ENCODE data around the gene PYGO2.

PYGO2 gene

GRCh38 chr1:154993572-154994268 is 32.1 kb upstream of the PYGO2 start, which contains the start of gene LENEP:
TSS of gene LENEP (plus strand) at chr1:154993586. CDS start at chr1:154993608, 22 bp downstream.
- H3K9me3 ChIP-seq (ENCODE audit: control insufficient read depth, low read length), result no peaks in the 10 kb centered on the region
- no peak within 1 kb of the TSS for H3K27ac ChIP-seq
- H3K27me3 ChIP-seq (ENCODE audit: control insufficient read depth, insufficient read depth, low read length), result no peaks in the 10 kb centered on the region
- no peak within 1 kb of the TSS for H3K4me2 ChIP-seq (ENCODE audit: low read length)
- no peak within 1 kb of the TSS for H3K4me3 ChIP-seq (ENCODE audit: low read depth, low read length)
- no peaks in the 10 kb centered on the region for H3K36me3 ChIP-seq (ENCODE audit: control insufficient read depth, insufficient read depth, low read length)
- H3K4me1 ChIP-seq, result no peaks in the 10 kb centered on the region
- TF ChIP-seq, protein P1, sequence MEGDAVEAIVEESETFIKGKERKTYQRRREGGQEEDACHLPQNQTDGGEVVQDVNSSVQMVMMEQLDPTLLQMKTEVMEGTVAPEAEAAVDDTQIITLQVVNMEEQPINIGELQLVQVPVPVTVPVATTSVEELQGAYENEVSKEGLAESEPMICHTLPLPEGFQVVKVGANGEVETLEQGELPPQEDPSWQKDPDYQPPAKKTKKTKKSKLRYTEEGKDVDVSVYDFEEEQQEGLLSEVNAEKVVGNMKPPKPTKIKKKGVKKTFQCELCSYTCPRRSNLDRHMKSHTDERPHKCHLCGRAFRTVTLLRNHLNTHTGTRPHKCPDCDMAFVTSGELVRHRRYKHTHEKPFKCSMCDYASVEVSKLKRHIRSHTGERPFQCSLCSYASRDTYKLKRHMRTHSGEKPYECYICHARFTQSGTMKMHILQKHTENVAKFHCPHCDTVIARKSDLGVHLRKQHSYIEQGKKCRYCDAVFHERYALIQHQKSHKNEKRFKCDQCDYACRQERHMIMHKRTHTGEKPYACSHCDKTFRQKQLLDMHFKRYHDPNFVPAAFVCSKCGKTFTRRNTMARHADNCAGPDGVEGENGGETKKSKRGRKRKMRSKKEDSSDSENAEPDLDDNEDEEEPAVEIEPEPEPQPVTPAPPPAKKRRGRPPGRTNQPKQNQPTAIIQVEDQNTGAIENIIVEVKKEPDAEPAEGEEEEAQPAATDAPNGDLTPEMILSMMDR (IDR thresholded peaks at IDR 0.05), result no peak
- H3K9ac ChIP-seq, result no peak within 1 kb of the TSS
- no peak within 1 kb of the TSS for H2AFZ ChIP-seq
- no peaks in the 10 kb centered on the region for H3K79me2 ChIP-seq

GRCh38 chr1:154992721-154993571 is 31.4 kb upstream of the PYGO2 start:
- Histone ChIP-seq H3K4me3 (ENCODE audit: low read depth, low read length) (no peak overlapping the region), H3K4me2 (ENCODE audit: low read length) (no peak overlapping the region), H3K79me2 (no peaks in the 10 kb centered on the region), H2AFZ (no peak overlapping the region), H3K36me3 (ENCODE audit: control insufficient read depth, insufficient read depth, low read length) (no peaks in the 10 kb centered on the region), H3K4me1 (no peaks in the 10 kb centered on the region), H3K9ac (no peak overlapping the region), H3K9me3 (ENCODE audit: control insufficient read depth, low read length) (no peaks in the 10 kb centered on the region), H3K27ac (no peak overlapping the region), H3K27me3 (ENCODE audit: control insufficient read depth, insufficient read depth, low read length) (no peaks in the 10 kb centered on the region)
- TF ChIP-seq, protein P1 (IDR thresholded peaks at IDR 0.05), result peak; percentile 14

GRCh38 chr1:154990276-154990675 is 28.7 kb upstream of the PYGO2 start:
- TF ChIP-seq, protein P1 (IDR thresholded peaks at IDR 0.05), result no peak
- Histone ChIP-seq H3K9ac (no peak overlapping the region), H3K27me3 (ENCODE audit: control insufficient read depth, insufficient read depth, low read length) (no peaks in the 10 kb centered on the region), H3K4me2 (ENCODE audit: low read length) (no peak overlapping the region), H3K27ac (no peak overlapping the region), H3K9me3 (ENCODE audit: control insufficient read depth, low read length) (no peaks in the 10 kb centered on the region), H3K4me3 (ENCODE audit: low read depth, low read length) (no peak overlapping the region), H2AFZ (no peak overlapping the region), H3K4me1 (no peaks in the 10 kb centered on the region), H3K79me2 (no peaks in the 10 kb centered on the region), H3K36me3 (ENCODE audit: control insufficient read depth, insufficient read depth, low read length) (no peaks in the 10 kb centered on the region)

DNA sequence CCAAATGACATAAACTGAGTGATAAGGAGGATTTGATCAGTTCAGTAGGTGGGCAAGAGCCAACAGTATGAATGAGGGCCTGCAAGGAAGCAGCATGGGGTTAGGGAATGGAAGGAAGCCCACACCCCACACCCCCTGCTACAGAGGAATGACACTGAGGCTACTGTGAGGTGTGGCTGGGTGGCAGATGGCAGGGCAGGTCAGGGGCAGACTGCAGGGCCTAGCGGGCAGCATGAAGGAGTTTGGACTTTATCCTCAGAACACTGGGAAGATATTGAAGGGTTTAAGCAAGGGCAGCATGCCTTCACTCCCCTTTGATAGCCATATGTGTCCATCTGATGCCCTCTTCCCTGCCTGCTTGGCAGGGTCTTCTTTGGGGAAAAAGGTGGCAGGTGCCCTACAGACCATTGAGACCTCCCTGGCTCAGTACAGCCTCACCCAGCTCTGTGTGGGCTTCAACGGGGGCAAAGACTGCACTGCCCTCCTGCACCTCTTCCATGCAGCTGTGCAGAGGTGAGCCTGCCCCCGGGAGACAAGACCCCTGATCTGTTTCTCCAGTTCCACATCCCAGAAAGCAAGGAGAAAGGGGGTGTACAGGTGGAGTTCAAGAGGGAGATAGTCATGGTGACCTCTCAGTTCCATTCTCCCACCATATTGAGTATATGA is 27.7 kb upstream of the PYGO2 start:
- Histone ChIP-seq H3K4me1 (no peaks in the 10 kb centered on the region), H3K27me3 (ENCODE audit: control insufficient read depth, insufficient read depth, low read length) (no peaks in the 10 kb centered on the region), H3K4me3 (ENCODE audit: low read depth, low read length) (no peak overlapping the region), H3K9ac (no peak overlapping the region), H3K36me3 (ENCODE audit: control insufficient read depth, insufficient read depth, low read length) (no peaks in the 10 kb centered on the region), H3K9me3 (ENCODE audit: control insufficient read depth, low read length) (no peaks in the 10 kb centered on the region), H2AFZ (no peak overlapping the region), H3K79me2 (no peaks in the 10 kb centered on the region), H3K4me2 (ENCODE audit: low read length) (no peak overlapping the region), H3K27ac (no peak overlapping the region)
- TF ChIP-seq, protein P1 (IDR thresholded peaks at IDR 0.05), result no peak

Measured in parathyroid adenoma (tissue), 2 donors.